Upper lobe of left lung (tissue), 4 donors: ENCODE data around the gene ABHD15.

Experiments
- EP300 ChIP-seq, 4 donors: sonication (generic); formaldehyde crosslinking; IDR thresholded peaks; one replicate each; pipeline ENCODE4 v1.5.1; 2017; ENCODE audit warnings: antibody characterized with exemption in 4 of 4, control low read depth in 2 of 4
- POLR2A ChIP-seq, 4 donors: fragments of 450-650 bp; IDR thresholded peaks; one replicate each; pipeline ENCODE4 v1.5.1; 2016 to 2017; ENCODE audit warnings: antibody characterized with exemption in 4 of 4, mild to moderate bottlenecking in 2 of 4
- POLR2AphosphoS5 ChIP-seq, 2 donors: sonication (generic); formaldehyde crosslinking; IDR thresholded peaks; one replicate each; pipeline ENCODE4 v1.5.1; 2017; ENCODE audit warnings: antibody characterized with exemption in 2 of 2
- TF ChIP-seq, protein P1 (sequence below), 6 experiments: fragments of 450-650 bp in 4 of 6; fragments of 200-600 bp in 2 of 6; sonication (generic) in 2 of 6; IDR thresholded peaks; one replicate each; pipeline ENCODE4 v1.5.1; 2016 to 2019; ENCODE audit warnings: antibody characterized with exemption in 6 of 6

DNA sequence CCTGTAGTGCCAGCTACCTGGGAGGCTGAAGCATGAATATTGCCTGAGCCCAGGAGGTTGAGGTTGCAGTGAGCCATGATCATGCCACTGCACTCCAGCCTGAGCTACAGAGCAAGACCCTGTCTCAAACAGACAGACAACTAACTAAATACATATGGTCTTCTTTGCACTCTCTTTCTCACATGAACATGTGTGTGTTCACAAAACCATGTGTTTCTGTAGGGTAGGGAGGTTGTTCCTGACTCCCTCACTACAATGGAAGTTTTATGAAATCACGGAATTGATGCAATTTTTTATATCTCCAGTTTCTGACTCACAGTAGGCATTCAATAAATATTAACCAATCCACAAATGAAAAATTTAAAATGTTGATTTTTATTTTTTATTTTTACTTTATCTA lies 48.5 kb downstream of the ABHD15 start:
- TF ChIP-seq, protein P1, sequence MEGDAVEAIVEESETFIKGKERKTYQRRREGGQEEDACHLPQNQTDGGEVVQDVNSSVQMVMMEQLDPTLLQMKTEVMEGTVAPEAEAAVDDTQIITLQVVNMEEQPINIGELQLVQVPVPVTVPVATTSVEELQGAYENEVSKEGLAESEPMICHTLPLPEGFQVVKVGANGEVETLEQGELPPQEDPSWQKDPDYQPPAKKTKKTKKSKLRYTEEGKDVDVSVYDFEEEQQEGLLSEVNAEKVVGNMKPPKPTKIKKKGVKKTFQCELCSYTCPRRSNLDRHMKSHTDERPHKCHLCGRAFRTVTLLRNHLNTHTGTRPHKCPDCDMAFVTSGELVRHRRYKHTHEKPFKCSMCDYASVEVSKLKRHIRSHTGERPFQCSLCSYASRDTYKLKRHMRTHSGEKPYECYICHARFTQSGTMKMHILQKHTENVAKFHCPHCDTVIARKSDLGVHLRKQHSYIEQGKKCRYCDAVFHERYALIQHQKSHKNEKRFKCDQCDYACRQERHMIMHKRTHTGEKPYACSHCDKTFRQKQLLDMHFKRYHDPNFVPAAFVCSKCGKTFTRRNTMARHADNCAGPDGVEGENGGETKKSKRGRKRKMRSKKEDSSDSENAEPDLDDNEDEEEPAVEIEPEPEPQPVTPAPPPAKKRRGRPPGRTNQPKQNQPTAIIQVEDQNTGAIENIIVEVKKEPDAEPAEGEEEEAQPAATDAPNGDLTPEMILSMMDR (IDR thresholded peaks at IDR 0.05): no peak
- no peak for TF ChIP-seq POLR2AphosphoS5 (IDR thresholded peaks at IDR 0.05)
- TF ChIP-seq POLR2A (IDR thresholded peaks at IDR 0.05): no peak
- TF ChIP-seq EP300 (IDR thresholded peaks at IDR 0.05): no peak
